Activated T-cell treated with anti-CD3 and anti-CD28 coated beads, Interleukin-2, amount 50 U/mL, for 4 hours (primary cell): ENCODE results near the gene NFIB. TPM values are rescaled to one million over a fixed set of nuclear protein-coding genes. Genes with fewer than 3 reads are reported as not detected.

ENCODE experiments used
- ATAC-seq, 2 donors: fragments of 200-7000 bp; cut with Tn5 transposase; one replicate each; pipeline ENCODE4 v1.10.0; 2021
- DNase-seq: peaks from one replicate; pipeline ENCODE4 v3.0.0-alpha.2; 2020
- H3K27me3 Mint-ChIP-seq: one replicate; pipeline ENCODE4 v1.8.0; 2021; ENCODE audit warnings: low read depth, mixed read lengths
- H3K36me3 Mint-ChIP-seq: one replicate; pipeline ENCODE4 v1.8.0; 2022; ENCODE audit warnings: mixed read lengths; ENCODE audit not compliant: insufficient read depth
- H3K4me1 Mint-ChIP-seq: one replicate; pipeline ENCODE4 v1.8.0; 2021; ENCODE audit warnings: low read depth, mixed read lengths
- H3K4me3 Mint-ChIP-seq: one replicate; pipeline ENCODE4 v1.8.0; 2021; ENCODE audit warnings: mild to moderate bottlenecking, moderate library complexity, mixed read lengths
- H3K9me3 Mint-ChIP-seq: one replicate; pipeline ENCODE4 v1.8.0; 2021; ENCODE audit warnings: mixed read lengths
- total RNA-seq, 3 donors: library from RNA; stranded (reverse); gene quantifications; one replicate each; pipeline ENCODE4 v1.2.1, GENCODE V29; 2021

The NFIB gene
- total RNA-seq, 3 donors from 2014 or later: 0.20 to 0.42 (median 0.30) TPM

GRCh38 chr9:14094491-14094890 lies 219.4 kb downstream of the NFIB start:
- no peaks in the 10 kb centered on the region for H3K9me3 Mint-ChIP-seq
- H3K4me3 Mint-ChIP-seq: no peak overlapping the region
- no peaks in the 10 kb centered on the region for H3K27me3 Mint-ChIP-seq
- no peaks in the 10 kb centered on the region for H3K4me1 Mint-ChIP-seq
- no peaks in the 10 kb centered on the region for H3K36me3 Mint-ChIP-seq
- ATAC-seq (no peak), DNase-seq (no peak)

- no peaks in the 10 kb centered on the region for H3K4me1 Mint-ChIP-seq
These were observed 221.6 kb downstream of the NFIB start for GRCh38 chr9:14092344-14092743.

GRCh38 chr9:14089051-14089803 lies 224.7 kb downstream of the NFIB start:
- ATAC-seq (no peak), DNase-seq (no peak)
- no peak overlapping the region for H3K4me3 Mint-ChIP-seq
- no peaks in the 10 kb centered on the region for H3K9me3 Mint-ChIP-seq
- no peaks in the 10 kb centered on the region for H3K27me3 Mint-ChIP-seq
- no peaks in the 10 kb centered on the region for H3K4me1 Mint-ChIP-seq
- no peaks in the 10 kb centered on the region for H3K36me3 Mint-ChIP-seq

More at GRCh38 chr9:14092344-14092743, 221.6 kb downstream of the NFIB start:
- Mint-ChIP-seq H3K9me3 (no peaks in the 10 kb centered on the region), H3K27me3 (no peaks in the 10 kb centered on the region), H3K36me3 (no peaks in the 10 kb centered on the region), H3K4me3 (no peak overlapping the region)
- ATAC-seq (no peak), DNase-seq (no peak)

GRCh38 chr9:14087576-14087975 lies 226.4 kb downstream of the NFIB start:
- H3K4me3 Mint-ChIP-seq: no peak overlapping the region
- H3K4me1 Mint-ChIP-seq: no peaks in the 10 kb centered on the region
- ATAC-seq (no peak), DNase-seq (no peak)
- no peaks in the 10 kb centered on the region for H3K36me3 Mint-ChIP-seq
- H3K9me3 Mint-ChIP-seq: no peaks in the 10 kb centered on the region
- H3K27me3 Mint-ChIP-seq: no peaks in the 10 kb centered on the region

GRCh38 chr9:14086495-14086894 lies 227.4 kb downstream of the NFIB start:
- Mint-ChIP-seq H3K9me3 (no peaks in the 10 kb centered on the region), H3K4me3 (no peak overlapping the region), H3K36me3 (no peaks in the 10 kb centered on the region), H3K27me3 (no peaks in the 10 kb centered on the region), H3K4me1 (no peaks in the 10 kb centered on the region)
- no peak for DNase-seq
- ATAC-seq: no peak

GRCh38 chr9:14085810-14086209 lies 228.1 kb downstream of the NFIB start:
- H3K27me3 Mint-ChIP-seq: peaks cover 3% of the 10 kb centered on the region
- no peaks in the 10 kb centered on the region for H3K4me1 Mint-ChIP-seq
- ATAC-seq (no peak), DNase-seq (no peak)
- H3K9me3 Mint-ChIP-seq: no peaks in the 10 kb centered on the region
- H3K36me3 Mint-ChIP-seq: no peaks in the 10 kb centered on the region
- H3K4me3 Mint-ChIP-seq: no peak overlapping the region

- H3K4me3 Mint-ChIP-seq: no peak overlapping the region
- no peaks in the 10 kb centered on the region for H3K36me3 Mint-ChIP-seq
- ATAC-seq: no peak
- no peaks in the 10 kb centered on the region for H3K4me1 Mint-ChIP-seq
- DNase-seq: no peak
- peaks cover 3% of the 10 kb centered on the region for H3K27me3 Mint-ChIP-seq
- H3K9me3 Mint-ChIP-seq: no peaks in the 10 kb centered on the region
These were observed 229.1 kb downstream of the NFIB start for GRCh38 chr9:14084867-14085266.

GRCh38 chr9:14083366-14083765 lies 230.6 kb downstream of the NFIB start:
- Mint-ChIP-seq H3K9me3 (peaks cover 4% of the 10 kb centered on the region), H3K27me3 (peaks cover 3% of the 10 kb centered on the region), H3K4me1 (no peaks in the 10 kb centered on the region), H3K36me3 (no peaks in the 10 kb centered on the region), H3K4me3 (no peak overlapping the region)
- no peak for ATAC-seq
- DNase-seq: no peak

GRCh38 chr9:14082732-14083131 lies 231.2 kb downstream of the NFIB start:
- Mint-ChIP-seq H3K4me1 (no peaks in the 10 kb centered on the region), H3K27me3 (peaks cover 3% of the 10 kb centered on the region), H3K4me3 (no peak overlapping the region), H3K9me3 (peaks cover 4% of the 10 kb centered on the region), H3K36me3 (no peaks in the 10 kb centered on the region)
- ATAC-seq (no peak), DNase-seq (no peak)

GRCh38 chr9:14081745-14082144 lies 232.2 kb downstream of the NFIB start:
- ATAC-seq (no peak), DNase-seq (no peak)
- Mint-ChIP-seq H3K4me3 (no peak overlapping the region), H3K27me3 (peaks cover 3% of the 10 kb centered on the region), H3K9me3 (peaks cover 4% of the 10 kb centered on the region), H3K4me1 (no peaks in the 10 kb centered on the region), H3K36me3 (no peaks in the 10 kb centered on the region)

- Mint-ChIP-seq H3K4me3 (no peak overlapping the region), H3K4me1 (no peaks in the 10 kb centered on the region), H3K27me3 (peaks cover 3% of the 10 kb centered on the region), H3K9me3 (peaks cover 7% of the 10 kb centered on the region), H3K36me3 (no peaks in the 10 kb centered on the region)
- DNase-seq (no peak), ATAC-seq (no peak)
These were observed 232.9 kb downstream of the NFIB start for GRCh38 chr9:14080959-14081542.

GRCh38 chr9:14079440-14079839 lies 234.5 kb downstream of the NFIB start:
- Mint-ChIP-seq H3K9me3 (peaks cover 7% of the 10 kb centered on the region), H3K4me1 (no peaks in the 10 kb centered on the region), H3K4me3 (no peak overlapping the region), H3K36me3 (no peaks in the 10 kb centered on the region), H3K27me3 (peaks cover 3% of the 10 kb centered on the region)
- no peak for ATAC-seq
- DNase-seq: no peak

GRCh38 chr9:14077672-14078071 lies 236.3 kb downstream of the NFIB start:
- peaks cover 3% of the 10 kb centered on the region for H3K27me3 Mint-ChIP-seq
- H3K9me3 Mint-ChIP-seq: peaks cover 7% of the 10 kb centered on the region
- no peaks in the 10 kb centered on the region for H3K4me1 Mint-ChIP-seq
- no peaks in the 10 kb centered on the region for H3K36me3 Mint-ChIP-seq
- DNase-seq: no peak
- H3K4me3 Mint-ChIP-seq: no peak overlapping the region
- no peak for ATAC-seq

- Mint-ChIP-seq H3K9me3 (peaks cover 14% of the 10 kb centered on the region), H3K36me3 (no peaks in the 10 kb centered on the region), H3K4me1 (no peaks in the 10 kb centered on the region), H3K27me3 (no peaks in the 10 kb centered on the region), H3K4me3 (no peak overlapping the region)
- ATAC-seq (no peak), DNase-seq (no peak)
These were observed 238.7 kb downstream of the NFIB start for GRCh38 chr9:14075218-14075617.

GRCh38 chr9:14072850-14073249 lies 241.1 kb downstream of the NFIB start:
- Mint-ChIP-seq H3K4me1 (no peaks in the 10 kb centered on the region), H3K9me3 (peaks cover 13% of the 10 kb centered on the region), H3K27me3 (no peaks in the 10 kb centered on the region)

More at GRCh38 chr9:14072850-14073249, 241.1 kb downstream of the NFIB start:
- DNase-seq: no peak
- no peaks in the 10 kb centered on the region for H3K36me3 Mint-ChIP-seq
- H3K4me3 Mint-ChIP-seq: no peak overlapping the region
- ATAC-seq: no peak
